Measurements from ENCODE around the gene TBL3.

The TBL3 gene

GRCh38 chr16:1971796-1972489 is at the start of gene TBL3:
Gene TBL3, plus strand, starts transcription at chr16:1972053. Its CDS starts 112 bp downstream, at chr16:1972165.
- peak within 1 kb of the TSS; percentile 85 for H3K4me3 ChIP-seq (ENCODE audit: low read depth, low read length)
- ChIA-PET CTCF (interaction anchor here (1.1 to 1.4 kb wide), 4 partner anchors 9 to 168 kb away, joined by 4 to 5 read pairs (median 5); partner anchors contain the start of gene NOXO1), POLR2A (interaction anchor here (0.8 to 3.1 kb wide), 4 partner anchors 10 to 184 kb away, joined by 4 to 20 read pairs (median 12); partner anchors contain the start of genes NDUFB10, NOXO1 and TRAF7)
- TF ChIP-seq CTCF (IDR thresholded peaks at IDR 0.05; ENCODE audit: insufficient read depth, low read length, missing control alignments) = no peak
- DNase-seq (ENCODE audit: low read depth, low spot score) = peak; percentile 49

GRCh38 chr16:1922357-1922756 is 49.5 kb upstream of the TBL3 start:
- H3K4me3 ChIP-seq (ENCODE audit: low read depth, low read length) = no peak overlapping the region
- ChIA-PET POLR2A (no interaction called here), CTCF (interaction anchor here (1.4 to 1.7 kb wide), 2 partner anchors 57 to 81 kb away, joined by 3 to 8 read pairs; no protein-coding TSS in a partner anchor)
- TF ChIP-seq CTCF (IDR thresholded peaks at IDR 0.05; ENCODE audit: insufficient read depth, low read length, missing control alignments) = no peak
- no peak for DNase-seq (ENCODE audit: low read depth, low spot score)

GRCh38 chr16:1923299-1924034 is 48.4 kb upstream of the TBL3 start:
- POLR2A ChIA-PET = no interaction called here
- CTCF ChIA-PET = interaction anchor here (0.9 to 1.9 kb wide), 7 partner anchors 11 to 82 kb away, joined by 3 to 8 read pairs (median 3); no protein-coding TSS in a partner anchor
- no peak for DNase-seq (ENCODE audit: low read depth, low spot score)
- H3K4me3 ChIP-seq (ENCODE audit: low read depth, low read length) = no peak overlapping the region
- TF ChIP-seq CTCF (IDR thresholded peaks at IDR 0.05; ENCODE audit: insufficient read depth, low read length, missing control alignments) = peak; percentile 30

DNA sequence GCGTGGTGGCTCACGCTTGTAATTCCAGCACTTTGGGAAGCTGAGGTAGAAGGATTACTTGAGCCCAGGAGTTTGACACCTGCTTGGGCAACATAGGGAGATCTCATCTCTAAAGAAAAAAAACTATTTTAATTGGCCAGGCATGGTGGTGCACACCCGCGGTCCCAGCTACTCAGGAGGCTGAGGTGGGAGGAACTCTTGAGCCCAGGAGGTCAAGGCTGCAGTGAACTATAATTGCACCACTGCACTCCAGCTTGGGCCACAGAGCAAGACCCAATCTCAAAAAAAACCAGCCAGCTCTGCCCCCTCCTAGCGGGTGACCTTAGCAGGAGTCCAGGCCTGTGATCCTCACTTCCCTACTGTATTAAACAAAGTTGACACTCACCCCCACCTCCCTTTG is 47.8 kb upstream of the TBL3 start:
- POLR2A ChIA-PET = no interaction called here

DNA sequence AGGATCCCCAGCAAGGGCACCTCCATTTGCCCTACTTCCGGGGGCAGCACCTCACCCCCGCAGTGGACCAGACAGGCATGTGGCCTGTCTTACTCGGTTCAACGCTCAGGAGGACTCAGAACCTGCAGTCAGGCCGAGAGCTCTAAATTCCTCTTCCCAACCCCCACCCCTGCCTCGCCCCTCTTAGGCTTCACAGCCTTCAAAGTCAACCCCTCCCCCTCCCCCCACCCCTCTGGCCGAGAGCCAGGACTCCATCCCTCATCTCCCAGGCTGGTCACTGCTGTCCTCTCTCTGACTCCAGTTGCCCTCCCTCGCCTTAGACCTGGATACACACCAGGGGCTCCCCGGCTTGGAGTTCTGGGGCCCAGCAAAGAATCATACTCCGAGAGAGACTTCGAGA is 45.6 kb upstream of the TBL3 start:
- CTCF ChIA-PET = interaction anchor here (8.4 kb wide), 1 partner anchor 58 kb away, joined by 345 read pairs; the partner anchor contains the start of gene MEIOB
- no peak for TF ChIP-seq CTCF (IDR thresholded peaks at IDR 0.05; ENCODE audit: insufficient read depth, low read length, missing control alignments)
- DNase-seq (ENCODE audit: low read depth, low spot score) = no peak
- POLR2A ChIA-PET = no interaction called here
- H3K4me3 ChIP-seq (ENCODE audit: low read depth, low read length) = no peak overlapping the region

More for the DNA sequence above, 47.8 kb upstream of the TBL3 start:
- no peak for DNase-seq (ENCODE audit: low read depth, low spot score)
- H3K4me3 ChIP-seq (ENCODE audit: low read depth, low read length) = no peak overlapping the region
- TF ChIP-seq CTCF (IDR thresholded peaks at IDR 0.05; ENCODE audit: insufficient read depth, low read length, missing control alignments) = no peak
- CTCF ChIA-PET = interaction anchor here (0.9 to 1.9 kb wide), 5 partner anchors 12 to 71 kb away, joined by 3 to 8 read pairs (median 5); no protein-coding TSS in a partner anchor

- no peak for TF ChIP-seq CTCF (IDR thresholded peaks at IDR 0.05; ENCODE audit: insufficient read depth, low read length, missing control alignments)
- peak overlapping the region; percentile 65 for H3K4me3 ChIP-seq (ENCODE audit: low read depth, low read length)
- no peak for DNase-seq (ENCODE audit: low read depth, low spot score)
- CTCF ChIA-PET = interaction anchor here (0.8 to 8.4 kb wide), 31 partner anchors 8 to 230 kb away, joined by 3 to 345 read pairs (median 6); partner anchors contain the start of genes FAHD1, MEIOB, MSRB1 and NDUFB10
- POLR2A ChIA-PET = interaction anchor here (0.7 to 1.3 kb wide), 4 partner anchors 14 to 620 kb away, joined by 3 read pairs; partner anchors contain the start of genes MSRB1, RPS2 and UBE2I
These were observed 42.7 kb upstream of the TBL3 start for GRCh38 chr16:1929105-1929504.
